IgD-negative memory B cell (primary cell): ENCODE data around the gene ARFGAP2. TPM values are rescaled to one million over a fixed set of nuclear protein-coding genes. Genes with fewer than 3 reads are reported as not detected.

ENCODE experiments used
- H3K27ac Mint-ChIP-seq, 3 donors: one replicate each; pipeline ENCODE4 v1.8.0; 2020 to 2022; ENCODE audit warnings: mild to moderate bottlenecking in 3 of 3, mixed read lengths in 3 of 3, moderate library complexity in 1 of 3
- H3K27me3 Mint-ChIP-seq: one replicate; pipeline ENCODE4 v1.8.0; 2021; ENCODE audit warnings: mixed read lengths
- H3K36me3 Mint-ChIP-seq: one replicate; pipeline ENCODE4 v1.8.0; 2020; ENCODE audit warnings: mild to moderate bottlenecking, mixed read lengths
- H3K4me1 Mint-ChIP-seq, 3 donors: one replicate each; pipeline ENCODE4 v1.8.0; 2020 to 2022; ENCODE audit warnings: mixed read lengths in 3 of 3, mild to moderate bottlenecking in 1 of 3
- H3K4me3 Mint-ChIP-seq, 4 donors: one replicate each; pipeline ENCODE4 v1.8.0; 2020 to 2022; ENCODE audit warnings: mild to moderate bottlenecking in 4 of 4, mixed read lengths in 4 of 4, moderate library complexity in 3 of 4
- H3K9me3 Mint-ChIP-seq, 3 donors: one replicate each; pipeline ENCODE4 v1.8.0; 2020 to 2021; ENCODE audit warnings: mixed read lengths in 3 of 3, mild to moderate bottlenecking in 1 of 3
- polyA plus RNA-seq: library from polyadenylated mRNA; unstranded; fragments of 300-500 nt; fragmentation: Illumina TruSeq; gene quantifications from one replicate; pipeline ENCODE4 v1.2.3, GENCODE V29; 2021

The ARFGAP2 gene
- polyA plus RNA-seq, 1 donor from 2014 or later: 98.6 TPM

GRCh38 chr11:47182380-47182779 is 5.7 kb upstream of the ARFGAP2 start:
- Mint-ChIP-seq H3K27ac (no peak overlapping the region), H3K36me3 (no peaks in the 10 kb centered on the region), H3K4me1 (peaks cover 9 to 12% (median 12%) of the 10 kb centered on the region in 3 donors), H3K27me3 (peaks cover 20% of the 10 kb centered on the region), H3K4me3 (peak overlapping the region in 1 of 4 donors; percentile 14), H3K9me3 (no peaks in the 10 kb centered on the region)

- H3K4me1 Mint-ChIP-seq: peaks cover 10 to 12% (median 10%) of the 10 kb centered on the region in 3 donors
- peaks cover 15% of the 10 kb centered on the region for H3K27me3 Mint-ChIP-seq
- H3K36me3 Mint-ChIP-seq: no peaks in the 10 kb centered on the region
- peaks cover 0 to 3% (median 0%) of the 10 kb centered on the region in 3 donors for H3K9me3 Mint-ChIP-seq
- peak overlapping the region in 1 of 4 donors; percentile 14 for H3K4me3 Mint-ChIP-seq
- H3K27ac Mint-ChIP-seq: no peak overlapping the region
Measured at GRCh38 chr11:47181271-47181670, 4.6 kb upstream of the ARFGAP2 start.

GRCh38 chr11:47180006-47180787 is 3.5 kb upstream of the ARFGAP2 start:
- peaks cover 15% of the 10 kb centered on the region for H3K27me3 Mint-ChIP-seq
- peaks cover 2% of the 10 kb centered on the region for H3K36me3 Mint-ChIP-seq
- peak overlapping the region in 1 of 3 donors; percentile 91 for H3K27ac Mint-ChIP-seq
- peaks cover 0 to 3% (median 0%) of the 10 kb centered on the region in 3 donors for H3K9me3 Mint-ChIP-seq
- peaks cover 14 to 19% (median 16%) of the 10 kb centered on the region in 3 donors for H3K4me1 Mint-ChIP-seq
- H3K4me3 Mint-ChIP-seq: peak overlapping the region in 1 of 4 donors; percentile 80

GRCh38 chr11:47179655-47179991 is 2.9 kb upstream of the ARFGAP2 start:
- Mint-ChIP-seq H3K36me3 (peaks cover 2% of the 10 kb centered on the region), H3K9me3 (peaks cover 0 to 3% (median 0%) of the 10 kb centered on the region in 3 donors), H3K27ac (peak overlapping the region in 1 of 3 donors; percentile 91), H3K4me3 (peak overlapping the region in 1 of 4 donors; percentile 80), H3K27me3 (peaks cover 12% of the 10 kb centered on the region), H3K4me1 (peaks cover 14 to 19% (median 16%) of the 10 kb centered on the region in 3 donors)

- Mint-ChIP-seq H3K27ac (peak overlapping the region in 2 of 3 donors; percentile 67 to 99), H3K27me3 (peaks cover 7% of the 10 kb centered on the region), H3K36me3 (peaks cover 2% of the 10 kb centered on the region), H3K4me3 (peak overlapping the region in 1 of 4 donors; percentile 80), H3K9me3 (peaks cover 0 to 3% (median 0%) of the 10 kb centered on the region in 3 donors), H3K4me1 (peaks cover 14 to 19% (median 17%) of the 10 kb centered on the region in 3 donors)
Measured at GRCh38 chr11:47178737-47179654, 2.3 kb upstream of the ARFGAP2 start.

GRCh38 chr11:47178316-47178715 is 1.6 kb upstream of the ARFGAP2 start:
- peaks cover 2% of the 10 kb centered on the region for H3K36me3 Mint-ChIP-seq
- H3K9me3 Mint-ChIP-seq: peaks cover 0 to 3% (median 0%) of the 10 kb centered on the region in 3 donors
- peak overlapping the region in 2 of 4 donors; percentile 39 to 97 for H3K4me3 Mint-ChIP-seq
- peaks cover 3% of the 10 kb centered on the region for H3K27me3 Mint-ChIP-seq
- H3K27ac Mint-ChIP-seq: peak overlapping the region in 1 of 3 donors; percentile 99
- H3K4me1 Mint-ChIP-seq: peaks cover 14 to 22% (median 19%) of the 10 kb centered on the region in 3 donors

GRCh38 chr11:47177846-47178245 is 1.2 kb upstream of the ARFGAP2 start:
- H3K4me1 Mint-ChIP-seq: peaks cover 14 to 25% (median 19%) of the 10 kb centered on the region in 3 donors
- peaks cover 2% of the 10 kb centered on the region for H3K36me3 Mint-ChIP-seq
- peak overlapping the region; percentile 97 to 100 (median 98) for H3K4me3 Mint-ChIP-seq
- peaks cover 0 to 3% (median 0%) of the 10 kb centered on the region in 3 donors for H3K9me3 Mint-ChIP-seq
- H3K27me3 Mint-ChIP-seq: no peaks in the 10 kb centered on the region
- H3K27ac Mint-ChIP-seq: peak overlapping the region; percentile 99 to 100 (median 100)

- peaks cover 0 to 3% (median 0%) of the 10 kb centered on the region in 3 donors for H3K9me3 Mint-ChIP-seq
- H3K36me3 Mint-ChIP-seq: peaks cover 2% of the 10 kb centered on the region
- peak overlapping the region; percentile 99 to 100 (median 100) for H3K27ac Mint-ChIP-seq
- no peaks in the 10 kb centered on the region for H3K27me3 Mint-ChIP-seq
- H3K4me1 Mint-ChIP-seq: peaks cover 15 to 25% (median 19%) of the 10 kb centered on the region in 3 donors
- peak overlapping the region; percentile 97 to 100 (median 98) for H3K4me3 Mint-ChIP-seq
Measured at GRCh38 chr11:47177229-47177845, 658 bp upstream of the ARFGAP2 start.

- peak overlapping the region; percentile 98 to 100 (median 99) for H3K27ac Mint-ChIP-seq
- H3K4me1 Mint-ChIP-seq: peaks cover 19 to 27% (median 20%) of the 10 kb centered on the region in 3 donors
- peaks cover 2% of the 10 kb centered on the region for H3K36me3 Mint-ChIP-seq
Measured at GRCh38 chr11:47175746-47176327, 842 bp downstream of the ARFGAP2 start.

GRCh38 chr11:47172740-47173336 is 3.8 kb downstream of the ARFGAP2 start:
- H3K4me1 Mint-ChIP-seq: peaks cover 13 to 22% (median 18%) of the 10 kb centered on the region in 3 donors
- H3K27me3 Mint-ChIP-seq: no peaks in the 10 kb centered on the region
- peaks cover 0 to 3% (median 0%) of the 10 kb centered on the region in 3 donors for H3K9me3 Mint-ChIP-seq
- H3K27ac Mint-ChIP-seq: peak overlapping the region in 1 of 3 donors; percentile 80
- H3K36me3 Mint-ChIP-seq: peaks cover 2% of the 10 kb centered on the region
- peak overlapping the region in 2 of 4 donors; percentile 44 to 55 for H3K4me3 Mint-ChIP-seq

More at GRCh38 chr11:47175746-47176327, 842 bp downstream of the ARFGAP2 start:
- Mint-ChIP-seq H3K9me3 (peaks cover 0 to 3% (median 0%) of the 10 kb centered on the region in 3 donors), H3K27me3 (no peaks in the 10 kb centered on the region), H3K4me3 (peak overlapping the region; percentile 97 to 100 (median 98))

GRCh38 chr11:47171856-47172255 is 4.8 kb downstream of the ARFGAP2 start:
- peaks cover 2% of the 10 kb centered on the region for H3K36me3 Mint-ChIP-seq
- peak overlapping the region; percentile 31 to 62 (median 58) for H3K27ac Mint-ChIP-seq
- H3K4me1 Mint-ChIP-seq: peaks cover 6 to 17% (median 11%) of the 10 kb centered on the region in 3 donors
- peak overlapping the region in 1 of 4 donors; percentile 60 for H3K4me3 Mint-ChIP-seq
- H3K9me3 Mint-ChIP-seq: no peaks in the 10 kb centered on the region
- H3K27me3 Mint-ChIP-seq: no peaks in the 10 kb centered on the region

- Mint-ChIP-seq H3K4me3 (peak overlapping the region in 1 of 4 donors; percentile 55), H3K27me3 (no peaks in the 10 kb centered on the region), H3K4me1 (peaks cover 6 to 17% (median 11%) of the 10 kb centered on the region in 3 donors), H3K9me3 (no peaks in the 10 kb centered on the region), H3K27ac (peak overlapping the region in 2 of 3 donors; percentile 58 to 62), H3K36me3 (peaks cover 2% of the 10 kb centered on the region)
Measured at GRCh38 chr11:47171061-47171838, 5.4 kb downstream of the ARFGAP2 start.

- H3K27ac Mint-ChIP-seq: peak overlapping the region in 1 of 3 donors; percentile 59
- no peaks in the 10 kb centered on the region for H3K9me3 Mint-ChIP-seq
- H3K36me3 Mint-ChIP-seq: no peaks in the 10 kb centered on the region
- H3K4me1 Mint-ChIP-seq: peaks cover 0 to 3% (median 0%) of the 10 kb centered on the region in 3 donors
- no peak overlapping the region for H3K4me3 Mint-ChIP-seq
- H3K27me3 Mint-ChIP-seq: no peaks in the 10 kb centered on the region
Measured at GRCh38 chr11:47166368-47166767, 10.3 kb downstream of the ARFGAP2 start.
